PFSK-1 (cell line): ENCODE measurements around the gene PHLDB1.

ENCODE experiments used
- POLR2AphosphoS5 ChIP-seq: IDR thresholded peaks from 2 replicates; pipeline ENCODE4 v1.6.1; 2012; ENCODE audit warnings: low read depth, mild to moderate bottlenecking, control low read depth, low read length, moderate library complexity
- TAF1 ChIP-seq: IDR thresholded peaks from 2 replicates; pipeline ENCODE4 v1.6.1; 2012; ENCODE audit warnings: low read length, control low read depth, borderline replicate concordance; ENCODE audit not compliant: insufficient read depth

DNA sequence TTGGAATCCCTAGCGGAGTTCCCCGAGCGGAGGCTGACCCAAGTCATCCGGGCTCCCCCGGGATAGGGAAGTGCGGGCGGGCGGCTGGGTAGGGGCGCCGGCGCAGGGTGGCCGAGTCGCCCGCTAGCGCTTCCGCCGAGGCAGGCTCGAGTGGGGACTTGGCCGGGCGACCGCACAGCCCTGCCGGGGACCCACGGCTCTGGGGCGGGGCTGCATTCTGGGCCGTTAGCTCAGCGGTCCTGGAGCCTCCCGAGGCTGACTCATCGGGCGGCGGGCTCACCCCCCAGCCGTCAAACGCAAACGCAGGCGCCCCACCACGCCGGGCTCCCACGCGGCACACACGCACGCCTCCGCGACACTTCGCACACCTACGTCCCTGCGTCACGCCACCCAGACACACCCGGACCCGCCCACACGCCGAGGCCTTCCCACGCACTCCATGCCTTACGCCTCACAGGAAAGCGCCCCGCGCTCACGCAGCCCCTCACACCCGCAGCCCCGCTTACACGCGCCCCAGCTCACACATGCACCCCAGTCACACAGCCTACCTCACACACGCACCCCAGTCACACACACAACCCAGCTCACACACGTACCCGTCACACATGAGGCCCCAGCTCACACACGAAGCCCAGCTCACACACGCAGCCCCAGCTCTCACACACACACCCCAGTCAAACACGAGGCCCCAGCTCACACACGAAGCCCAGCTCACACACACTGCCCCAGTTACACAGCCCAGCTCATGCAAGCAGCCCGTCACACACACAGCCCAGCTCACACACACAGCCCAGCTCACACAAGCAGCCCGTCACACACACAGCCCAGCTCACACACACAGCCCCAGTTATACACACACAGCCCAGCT lies 1.2 kb downstream of the PHLDB1 start:
- TF ChIP-seq POLR2AphosphoS5 (no peak), TAF1 (no peak)
